Measurements from ENCODE around the gene OR5H6. TPM values are rescaled to one million over a fixed set of nuclear protein-coding genes. Genes with fewer than 3 reads are reported as not detected.

Gene OR5H6
- total and polyA plus RNA-seq, 3 donors from 2014 or later: not detected

GRCh38 chr3:98282205-98282604 is 18.2 kb downstream of the OR5H6 start, which contains the start of gene OR5H2:
Gene OR5H2 (plus strand): TSS chr3:98282505. CDS start chr3:98282903, 398 bp downstream.
- no peak within 1 kb of the TSS for H3K27ac ChIP-seq
- no peaks in the 10 kb centered on the region for H3K4me1 ChIP-seq
- H3K36me3 ChIP-seq (ENCODE audit: low read depth, missing control alignments): no peaks in the 10 kb centered on the region
- H3K4me3 ChIP-seq: no peak within 1 kb of the TSS
- 54 to 71% methylated on average over 2 of the region's 2 CpGs for WGBS, 2 donors
- TF ChIP-seq, protein P1, sequence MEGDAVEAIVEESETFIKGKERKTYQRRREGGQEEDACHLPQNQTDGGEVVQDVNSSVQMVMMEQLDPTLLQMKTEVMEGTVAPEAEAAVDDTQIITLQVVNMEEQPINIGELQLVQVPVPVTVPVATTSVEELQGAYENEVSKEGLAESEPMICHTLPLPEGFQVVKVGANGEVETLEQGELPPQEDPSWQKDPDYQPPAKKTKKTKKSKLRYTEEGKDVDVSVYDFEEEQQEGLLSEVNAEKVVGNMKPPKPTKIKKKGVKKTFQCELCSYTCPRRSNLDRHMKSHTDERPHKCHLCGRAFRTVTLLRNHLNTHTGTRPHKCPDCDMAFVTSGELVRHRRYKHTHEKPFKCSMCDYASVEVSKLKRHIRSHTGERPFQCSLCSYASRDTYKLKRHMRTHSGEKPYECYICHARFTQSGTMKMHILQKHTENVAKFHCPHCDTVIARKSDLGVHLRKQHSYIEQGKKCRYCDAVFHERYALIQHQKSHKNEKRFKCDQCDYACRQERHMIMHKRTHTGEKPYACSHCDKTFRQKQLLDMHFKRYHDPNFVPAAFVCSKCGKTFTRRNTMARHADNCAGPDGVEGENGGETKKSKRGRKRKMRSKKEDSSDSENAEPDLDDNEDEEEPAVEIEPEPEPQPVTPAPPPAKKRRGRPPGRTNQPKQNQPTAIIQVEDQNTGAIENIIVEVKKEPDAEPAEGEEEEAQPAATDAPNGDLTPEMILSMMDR (IDR thresholded peaks at IDR 0.05): no peak
- no peak for TF ChIP-seq POLR2A (IDR thresholded peaks at IDR 0.05)
- no peaks in the 10 kb centered on the region for H3K27me3 ChIP-seq
- intact Hi-C loops (cut with DNase I; ENCODE audit: low total_unique reads): no loop called here
- H3K9me3 ChIP-seq: no peaks in the 10 kb centered on the region
- no peak for DNase-seq

- WGBS, 2 donors: 93 to 100% methylated on average over 1 of the region's 1 CpG
- no peak for DNase-seq
- no peaks in the 10 kb centered on the region for H3K4me1 ChIP-seq
- intact Hi-C loops (cut with DNase I; ENCODE audit: low total_unique reads): no loop called here
- TF ChIP-seq, protein P1 (IDR thresholded peaks at IDR 0.05): no peak
- TF ChIP-seq POLR2A (IDR thresholded peaks at IDR 0.05): no peak
- H3K4me3 ChIP-seq: no peak overlapping the region
- H3K27me3 ChIP-seq: no peaks in the 10 kb centered on the region
- H3K9me3 ChIP-seq: no peaks in the 10 kb centered on the region
- no peaks in the 10 kb centered on the region for H3K36me3 ChIP-seq (ENCODE audit: low read depth, missing control alignments)
- no peak overlapping the region for H3K27ac ChIP-seq
These were observed 26.9 kb downstream of the OR5H6 start for GRCh38 chr3:98290916-98291315.

GRCh38 chr3:98291332-98291957 is 27.4 kb downstream of the OR5H6 start:
- no peaks in the 10 kb centered on the region for H3K36me3 ChIP-seq (ENCODE audit: low read depth, missing control alignments)
- no peaks in the 10 kb centered on the region for H3K9me3 ChIP-seq
- no peaks in the 10 kb centered on the region for H3K27me3 ChIP-seq
- no peak overlapping the region for H3K27ac ChIP-seq
- no peaks in the 10 kb centered on the region for H3K4me1 ChIP-seq
- no peak for DNase-seq
- H3K4me3 ChIP-seq: no peak overlapping the region
- 82 to 86% methylated on average over 9 to 10 of the region's 10 CpGs for WGBS, 2 donors
- intact Hi-C loops (cut with DNase I; ENCODE audit: low total_unique reads): no loop called here
- TF ChIP-seq, protein P1 (IDR thresholded peaks at IDR 0.05): no peak
- TF ChIP-seq POLR2A (IDR thresholded peaks at IDR 0.05): no peak

Other genes starting within 250 kb of the OR5H6 start
- under 1 TPM; 0.19 to 0.55 TPM for gene GABRR3, start 228.9 kb upstream of the OR5H6 start, total RNA-seq
- gene GABRR3, start 228.9 kb upstream of the OR5H6 start, polyA plus RNA-seq (ENCODE audit: insufficient read depth, low read depth, low replicate concordance): 0.38 TPM
- gene OR5AC2, start 177.1 kb upstream of the OR5H6 start, total RNA-seq: not detected
- gene OR5AC2, start 177.1 kb upstream of the OR5H6 start, polyA plus RNA-seq (ENCODE audit: insufficient read depth, low read depth, low replicate concordance): not detected
- gene OR5H1, start 133.5 kb upstream of the OR5H6 start, total RNA-seq: under 1 TPM in 1 of 2 donors, not detected in 1; 0.08 TPM
- gene OR5H1, start 133.5 kb upstream of the OR5H6 start, polyA plus RNA-seq (ENCODE audit: insufficient read depth, low read depth, low replicate concordance): not detected
- gene OR5H14, start 116.8 kb upstream of the OR5H6 start, total RNA-seq: under 1 TPM; 0.06 to 0.16 TPM
- gene OR5H14, start 116.8 kb upstream of the OR5H6 start, polyA plus RNA-seq (ENCODE audit: insufficient read depth, low read depth, low replicate concordance): 0.41 TPM
- not detected for gene OR5H15, start 97.5 kb upstream of the OR5H6 start, total RNA-seq
- not detected for gene OR5H15, start 97.5 kb upstream of the OR5H6 start, polyA plus RNA-seq (ENCODE audit: insufficient read depth, low read depth, low replicate concordance)
- not detected for gene OR5H2, start 18.3 kb downstream of the OR5H6 start, total RNA-seq
- not detected for gene OR5H2, start 18.3 kb downstream of the OR5H6 start, polyA plus RNA-seq (ENCODE audit: insufficient read depth, low read depth, low replicate concordance)
- not detected for gene OR5K4, start 89.6 kb downstream of the OR5H6 start, total RNA-seq
- not detected for gene OR5K4, start 89.6 kb downstream of the OR5H6 start, polyA plus RNA-seq (ENCODE audit: insufficient read depth, low read depth, low replicate concordance)
- not detected for gene OR5K3, start 126.4 kb downstream of the OR5H6 start, total RNA-seq
- not detected for gene OR5K3, start 126.4 kb downstream of the OR5H6 start, polyA plus RNA-seq (ENCODE audit: insufficient read depth, low read depth, low replicate concordance)
- gene OR5K1, start 199.0 kb downstream of the OR5H6 start, total RNA-seq: not detected
- not detected for gene OR5K1, start 199.0 kb downstream of the OR5H6 start, polyA plus RNA-seq (ENCODE audit: insufficient read depth, low read depth, low replicate concordance)
- not detected for gene OR5K2, start 233.4 kb downstream of the OR5H6 start, total RNA-seq
- gene OR5K2, start 233.4 kb downstream of the OR5H6 start, polyA plus RNA-seq (ENCODE audit: insufficient read depth, low read depth, low replicate concordance): not detected

Data from testis (tissue), 3 donors.